NCI-H1694 (cell line): ENCODE results near the gene PERP.
"Not testable (repeated sequence)": the region's sequence is repeated elsewhere in the genome, so short reads cannot be mapped to it uniquely, and the experiment has no call there.

Experiments
- DNase-seq: peaks from one replicate; lab custom pipeline; 2025; lab: John Stamatoyannopoulos, UW

PERP gene

DNA sequence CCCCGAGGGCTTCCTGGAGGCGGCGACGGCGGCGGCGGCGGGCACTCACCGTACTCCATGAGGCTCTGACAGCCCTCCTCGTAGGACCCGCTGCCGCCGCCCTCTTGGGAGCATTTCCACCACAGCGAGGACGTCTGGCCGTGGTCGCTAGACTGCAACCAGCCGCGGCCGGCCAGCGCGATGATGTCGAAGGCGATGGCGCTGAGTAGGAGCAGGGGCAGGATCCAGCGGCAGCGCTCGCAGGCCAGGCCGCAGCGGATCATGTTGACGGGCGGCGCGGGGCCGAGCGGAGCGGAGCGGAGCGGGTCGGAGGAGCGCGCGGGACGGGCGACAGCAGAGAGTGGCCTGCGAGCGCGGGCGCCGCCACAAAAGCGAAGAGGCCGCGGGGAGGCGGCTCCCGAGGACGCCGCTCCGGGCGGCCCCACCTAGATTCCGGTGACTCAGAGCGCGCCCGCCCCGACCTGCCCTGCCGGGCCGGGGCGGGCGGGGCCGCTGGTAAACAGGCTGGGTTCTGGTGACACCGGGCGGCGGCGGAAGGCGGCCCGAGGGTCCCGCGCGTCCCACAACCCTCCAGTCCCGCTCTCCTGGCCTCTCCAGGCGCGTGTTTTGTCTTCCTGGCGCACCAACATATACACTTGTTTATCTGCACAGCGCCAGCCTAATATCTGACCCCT is at the start of gene PERP:
Gene PERP (minus strand): TSS at position 342 of the 674 bp plus-strand sequence. CDS start 79 bp downstream, at position 263.
- no peak for DNase-seq

DNA sequence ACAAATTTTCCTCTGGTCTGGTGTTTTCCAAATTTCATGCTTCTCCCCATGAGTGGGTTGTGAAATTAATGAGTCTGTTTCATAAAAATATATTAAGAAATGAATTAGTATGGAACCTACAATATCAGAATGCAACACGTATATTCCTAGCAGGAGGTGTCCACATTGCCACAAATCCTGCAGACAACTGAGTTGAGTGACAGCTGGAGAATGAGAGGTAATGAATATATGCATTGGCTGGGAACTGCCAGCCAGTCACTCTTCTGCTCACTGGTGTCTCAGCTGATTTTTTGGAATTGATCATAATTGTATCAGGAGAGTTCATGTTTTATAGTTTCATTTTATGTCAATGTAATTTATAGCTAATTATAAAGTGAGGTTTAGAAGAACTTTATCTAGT is 48.2 kb upstream of the PERP start:
- DNase-seq, result no peak

DNA sequence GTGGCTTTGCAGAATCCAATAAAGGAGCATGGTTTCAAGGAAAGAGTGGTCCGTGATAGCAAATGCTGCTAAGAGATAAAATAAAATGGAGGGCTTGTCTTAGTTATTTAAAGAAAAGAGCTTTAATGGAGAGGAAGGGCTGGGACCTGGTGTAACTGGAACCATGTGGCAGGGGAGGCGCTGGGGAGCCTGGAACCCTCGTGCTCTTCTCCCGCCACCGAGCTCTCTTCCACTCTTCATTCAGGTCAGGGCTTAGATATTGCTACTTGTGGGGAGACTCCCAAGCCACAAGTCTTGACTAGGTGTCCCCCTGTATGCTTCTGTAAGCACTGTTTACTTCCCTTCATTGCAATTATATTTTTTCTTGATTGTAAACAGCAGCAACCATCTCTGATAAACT is 39.3 kb upstream of the PERP start:
- no peak for DNase-seq

DNA sequence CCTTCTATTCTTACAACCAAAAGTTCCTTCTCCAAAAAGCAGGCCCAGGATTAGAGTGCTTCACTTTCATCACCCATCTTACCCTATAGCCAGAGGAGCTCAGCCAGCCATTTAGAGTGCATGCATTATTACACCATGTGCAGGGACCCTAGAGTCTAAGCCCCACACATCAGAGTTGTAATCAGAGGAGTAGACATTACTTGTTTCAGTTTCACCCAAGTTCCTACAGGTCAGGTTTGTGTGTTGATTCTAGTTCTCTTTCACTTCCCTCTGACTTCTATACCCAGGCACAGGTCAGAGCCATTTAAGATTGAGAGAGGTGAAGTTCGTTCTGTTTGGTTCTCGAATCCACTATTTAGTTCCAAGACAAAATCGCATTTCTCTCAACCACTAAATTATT is 38.2 kb upstream of the PERP start:
- DNase-seq, result no peak

DNA sequence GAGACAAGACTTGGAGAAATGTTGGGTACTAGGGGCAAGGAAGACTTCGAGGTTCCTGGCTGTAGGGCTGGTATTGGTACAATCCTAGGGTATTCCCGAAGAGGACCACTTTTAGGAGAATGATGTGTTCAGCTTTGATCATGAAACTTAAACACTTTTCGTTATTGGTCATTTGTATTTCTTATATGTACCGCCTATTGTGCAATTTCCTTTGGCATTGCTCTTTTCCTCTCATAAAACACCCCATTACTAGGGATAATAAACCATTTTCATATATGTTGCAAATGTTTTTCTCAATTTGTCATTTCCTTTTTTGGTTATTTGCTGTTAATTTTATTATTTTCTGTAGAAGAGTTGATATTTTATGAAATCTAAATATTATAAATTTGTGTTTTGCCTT is 35.6 kb upstream of the PERP start:
- DNase-seq, result no peak

DNA sequence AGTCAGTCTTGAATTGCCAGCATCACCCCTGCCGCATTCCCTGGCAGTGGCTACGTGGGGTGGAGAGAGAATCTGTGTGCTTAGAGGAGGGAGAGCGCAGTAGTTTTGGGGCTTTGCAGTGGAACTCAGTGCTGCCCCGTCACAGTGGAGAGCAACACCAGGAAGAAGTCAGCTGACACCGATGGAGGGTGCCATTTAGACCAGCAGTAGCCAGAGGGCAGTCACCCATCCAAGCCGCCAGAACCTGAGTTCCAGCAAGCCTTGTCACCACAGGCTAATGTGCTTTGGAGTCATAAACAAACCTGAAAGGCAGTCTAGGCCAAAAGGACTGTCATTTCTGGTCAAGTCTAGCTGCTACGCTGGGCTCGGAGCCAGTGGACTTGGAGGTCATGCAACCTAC is 22.0 kb upstream of the PERP start:
- DNase-seq, result no peak

DNA sequence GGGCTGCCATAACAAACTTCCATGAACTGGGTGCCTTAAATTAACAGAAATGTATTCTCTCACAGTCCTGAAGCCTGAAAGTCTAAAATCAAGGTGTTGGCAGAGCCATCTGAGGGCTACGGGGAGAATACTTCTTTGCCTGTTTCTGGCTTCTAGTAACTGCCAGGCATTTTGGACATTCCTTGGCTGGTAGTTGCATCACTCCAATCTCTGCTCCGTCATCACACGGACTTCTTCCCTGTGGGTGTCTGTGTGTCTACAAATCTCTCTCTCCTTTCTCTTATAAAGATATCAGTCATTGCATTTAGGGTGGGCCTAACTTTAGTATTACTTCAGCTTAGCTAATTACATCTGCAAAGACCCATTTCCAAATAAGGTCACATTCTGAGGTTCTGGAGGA is 20.9 kb upstream of the PERP start:
- DNase-seq, result no peak

DNA sequence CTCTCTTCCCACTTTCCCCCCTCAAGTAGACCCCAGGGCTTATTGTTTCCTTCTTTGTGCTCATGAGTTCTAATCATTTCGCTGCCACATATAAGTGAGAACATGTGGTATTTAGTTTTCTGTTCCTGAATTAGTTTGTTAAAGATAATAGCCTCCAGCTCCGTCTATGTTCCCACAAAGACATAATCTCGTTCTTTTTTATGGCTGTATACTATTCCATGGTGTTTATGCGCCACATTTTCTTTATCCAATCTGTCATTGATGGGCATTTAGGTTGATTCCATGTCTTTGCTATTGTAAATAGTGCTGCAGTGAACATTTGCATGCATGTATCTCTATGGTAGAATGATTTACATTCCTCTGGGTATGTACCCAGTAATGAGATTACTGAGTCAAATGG is 16.9 kb upstream of the PERP start:
- no peak for DNase-seq

DNA sequence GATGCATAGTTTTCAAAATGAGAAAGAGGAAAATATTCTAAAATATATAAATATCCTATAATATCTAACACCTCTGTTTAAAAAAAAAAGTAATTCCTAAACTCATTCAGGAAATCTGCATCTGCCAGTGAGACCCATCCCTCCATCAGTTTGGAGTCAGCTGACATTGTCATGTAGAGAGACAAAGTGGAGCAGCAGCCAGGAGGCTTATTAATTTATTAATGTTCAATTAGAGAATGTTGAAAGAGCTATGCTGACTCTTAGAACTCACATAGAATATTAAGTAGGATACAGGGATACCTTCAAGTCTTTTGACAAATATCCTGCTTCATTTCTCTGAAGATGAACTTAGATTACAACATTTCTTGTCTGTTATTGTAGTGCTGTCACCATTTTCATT is 12.8 kb upstream of the PERP start:
- DNase-seq, result no peak

DNA sequence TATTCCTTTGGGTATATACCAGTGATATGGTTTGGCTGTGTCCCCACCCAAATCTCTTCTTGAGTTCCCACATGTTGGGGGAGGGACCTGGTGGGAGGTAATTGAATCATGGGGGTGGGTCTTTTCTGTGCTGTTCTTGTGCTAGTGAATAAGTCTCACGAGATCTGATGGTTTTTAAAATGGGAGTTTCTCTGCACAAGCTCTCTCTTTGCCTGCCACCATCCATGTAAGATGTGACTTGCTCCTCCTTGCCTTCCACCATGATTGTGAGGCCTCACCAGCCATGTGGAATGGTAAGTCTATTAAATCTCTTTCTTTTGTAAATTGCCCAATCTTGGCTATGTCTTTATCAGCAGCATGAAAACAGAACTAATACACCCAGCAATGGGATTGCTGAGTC is 12.0 kb upstream of the PERP start:
- DNase-seq, result not testable (repeated sequence)

DNA sequence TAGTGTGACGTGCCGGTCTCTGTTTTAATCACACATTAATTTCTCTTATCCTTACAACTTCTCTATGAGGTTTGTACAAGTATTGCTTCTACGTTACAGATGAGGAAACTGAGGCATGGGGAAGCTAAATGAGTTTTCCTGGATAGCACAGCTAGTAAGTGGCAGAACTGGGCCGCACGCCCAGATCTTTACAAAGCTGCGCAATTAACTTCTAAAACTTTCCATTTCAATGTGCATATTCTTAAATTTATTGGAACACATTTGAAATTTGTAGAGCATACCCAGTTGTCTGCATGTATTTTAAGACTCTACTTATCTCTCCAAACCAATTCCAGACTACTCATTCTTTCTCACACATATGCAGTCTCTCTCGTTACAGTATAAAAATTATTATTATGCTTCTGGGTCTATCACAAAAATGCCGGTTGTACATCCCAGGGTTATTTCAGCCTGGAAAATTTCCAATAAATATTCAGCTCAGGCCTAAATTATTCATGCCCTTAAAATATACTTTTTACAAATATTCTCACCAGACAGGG is 10.2 kb upstream of the PERP start:
- no peak for DNase-seq

DNA sequence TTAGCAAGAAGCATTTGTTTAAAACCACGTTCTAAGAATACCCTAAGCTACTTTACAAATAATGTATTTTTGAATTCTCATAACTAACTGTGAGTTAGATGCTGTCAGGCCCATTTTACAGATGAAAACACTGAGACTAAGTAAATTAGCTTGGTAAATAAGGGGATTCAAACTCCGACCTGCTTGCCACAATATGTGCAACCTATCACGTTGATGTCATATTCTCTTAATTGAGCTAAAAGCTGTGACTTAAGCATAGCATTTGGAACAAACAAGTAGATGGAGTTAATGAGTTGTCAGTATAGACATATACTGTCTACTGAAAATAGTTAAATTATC is 9.4 kb upstream of the PERP start:
- DNase-seq, result no peak

DNA sequence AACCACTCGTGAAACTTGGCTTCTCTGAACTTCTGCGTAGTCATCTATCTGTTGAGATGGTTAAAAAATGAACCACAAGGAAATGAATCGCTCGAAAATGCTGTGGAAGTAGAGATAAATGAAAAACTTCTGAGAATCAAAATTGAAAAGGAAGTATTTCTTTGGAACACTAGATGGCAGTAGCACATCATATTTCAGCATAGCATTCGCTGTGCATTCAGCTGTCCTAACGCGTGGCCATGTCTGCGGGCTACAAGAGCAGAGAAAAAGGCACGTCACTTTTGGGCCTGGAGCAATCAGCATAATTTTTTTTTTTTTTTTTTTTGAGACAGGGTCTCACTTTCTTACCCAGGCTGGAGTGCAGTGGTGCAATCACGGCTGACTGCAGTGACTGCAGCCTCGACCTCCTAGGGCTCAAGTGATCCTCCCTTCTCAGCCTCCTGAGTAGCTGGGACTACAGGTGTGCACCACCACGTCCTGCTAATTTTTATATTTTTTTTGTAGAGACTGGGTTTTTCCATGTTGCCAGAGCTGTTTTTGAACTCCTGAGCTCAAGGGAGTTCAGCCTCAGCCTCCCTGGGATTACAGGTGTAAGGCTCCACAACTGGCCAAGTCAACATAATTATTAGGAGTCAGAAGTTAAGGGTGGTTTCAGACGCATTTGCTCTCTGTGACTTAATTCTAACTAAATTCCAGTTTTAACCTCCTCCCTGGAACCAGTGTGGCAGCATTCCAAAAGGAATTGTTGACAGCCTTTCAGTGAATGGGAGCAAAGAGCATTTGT is 8.8 kb upstream of the PERP start:
- DNase-seq, result peak; percentile 65

DNA sequence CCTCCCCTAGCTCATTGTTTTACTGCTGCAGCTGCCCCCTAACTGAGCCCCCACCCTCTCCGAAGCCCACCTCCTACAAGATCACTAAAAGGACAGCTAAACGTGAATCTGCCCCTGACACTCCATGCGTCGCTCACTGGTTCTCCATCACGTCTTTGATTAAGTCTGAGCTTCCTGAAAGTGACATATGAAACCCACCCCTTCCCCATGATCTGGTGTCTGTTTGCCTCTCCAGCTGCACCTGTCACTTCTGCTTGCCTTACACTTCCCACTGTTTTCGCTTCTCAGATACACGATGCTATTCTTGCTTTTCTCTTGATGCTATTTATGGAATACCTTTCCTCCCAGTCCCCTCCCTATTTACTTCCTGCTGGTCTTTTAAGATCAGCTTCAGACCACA is 8.0 kb upstream of the PERP start:
- DNase-seq, result no peak

DNA sequence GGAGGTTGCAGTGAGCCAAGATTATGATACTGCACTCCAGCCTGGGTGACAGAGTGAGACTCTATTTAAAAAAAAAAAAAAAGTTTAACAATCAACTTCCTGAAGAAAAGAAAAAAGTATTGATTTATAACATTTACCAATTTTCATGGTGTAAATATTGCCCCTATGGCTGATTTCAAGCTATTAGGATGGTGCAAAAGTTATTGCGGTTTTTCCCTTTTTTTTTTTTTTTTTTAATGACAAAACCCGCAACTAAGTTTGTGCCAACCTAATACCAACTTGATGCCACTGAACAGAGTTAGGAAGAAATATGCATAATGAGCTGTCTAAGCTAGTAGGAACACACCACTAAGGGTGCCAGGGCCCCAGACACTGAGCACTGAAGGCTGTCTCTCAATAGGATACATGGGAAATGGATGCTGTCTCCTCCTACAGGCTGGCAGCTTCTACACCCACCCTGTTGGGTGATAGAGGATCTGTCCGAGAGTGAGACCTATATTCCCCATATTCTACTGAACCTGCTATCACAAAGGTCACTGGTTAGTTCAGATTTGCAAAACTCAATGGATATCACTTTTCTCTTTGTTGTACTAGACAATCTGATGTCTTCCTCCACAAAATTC is 6.5 kb upstream of the PERP start:
- DNase-seq, result no peak

DNA sequence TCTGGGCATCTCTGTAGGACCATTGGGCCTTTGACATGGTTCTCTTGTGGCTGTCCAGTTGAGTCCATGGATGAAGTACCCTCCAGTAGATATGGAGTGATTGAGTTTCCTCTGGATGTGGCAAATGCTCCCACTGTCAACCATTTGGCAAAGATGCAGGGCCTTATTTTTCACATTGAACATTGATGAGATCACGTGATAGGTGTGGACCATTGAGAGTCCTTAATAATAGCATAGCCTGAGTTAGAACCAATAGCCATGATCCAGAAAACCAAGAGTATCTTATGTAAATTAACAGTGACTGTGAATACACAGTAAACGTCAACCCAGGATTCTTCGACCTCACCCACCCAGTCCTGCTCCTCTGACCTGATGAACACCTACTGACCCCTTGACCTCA is 3.0 kb upstream of the PERP start:
- DNase-seq, result no peak

DNA sequence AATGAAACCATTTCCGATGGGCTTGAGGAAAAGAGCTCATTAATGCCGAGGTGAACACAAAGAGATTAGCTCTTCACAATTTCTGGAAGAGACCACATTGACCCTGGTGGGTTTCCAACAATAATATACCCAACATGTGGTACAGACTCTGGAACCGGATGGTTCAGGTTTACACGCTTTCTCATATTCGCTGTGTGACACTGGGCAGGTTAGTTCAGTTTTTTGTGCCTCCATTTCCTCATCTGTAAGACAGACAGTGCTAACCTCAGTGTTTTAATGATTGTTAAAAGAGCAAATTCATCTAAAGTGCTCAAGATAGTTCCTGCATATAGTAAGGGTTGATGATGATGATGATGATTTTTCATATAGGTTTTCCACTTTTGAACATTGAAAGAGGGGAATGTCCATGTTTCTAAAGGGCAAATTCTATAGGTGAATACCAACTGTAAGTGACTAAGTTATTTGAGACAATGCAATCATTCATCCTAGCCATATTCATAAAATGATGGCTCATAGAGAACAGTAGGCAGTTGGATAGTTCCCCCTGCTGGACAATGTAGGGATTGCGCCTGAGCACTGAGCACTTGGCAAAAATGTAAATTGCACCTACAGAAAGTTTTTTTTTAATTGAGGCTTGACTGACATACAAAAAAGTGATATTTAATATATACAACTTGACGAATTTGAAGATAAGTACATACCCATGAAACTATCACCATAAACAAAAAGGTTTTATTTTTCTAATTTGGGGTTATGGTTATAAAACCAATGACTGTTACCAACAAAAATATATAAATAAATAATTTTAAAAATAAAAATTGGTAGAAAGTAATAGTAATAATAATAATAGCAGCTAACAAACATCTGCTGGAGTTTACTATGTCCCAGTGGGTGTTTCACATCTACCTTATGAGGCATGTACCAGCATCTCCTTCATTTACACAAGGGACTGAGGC is 2.1 kb upstream of the PERP start:
- peak; percentile 62 for DNase-seq

DNA sequence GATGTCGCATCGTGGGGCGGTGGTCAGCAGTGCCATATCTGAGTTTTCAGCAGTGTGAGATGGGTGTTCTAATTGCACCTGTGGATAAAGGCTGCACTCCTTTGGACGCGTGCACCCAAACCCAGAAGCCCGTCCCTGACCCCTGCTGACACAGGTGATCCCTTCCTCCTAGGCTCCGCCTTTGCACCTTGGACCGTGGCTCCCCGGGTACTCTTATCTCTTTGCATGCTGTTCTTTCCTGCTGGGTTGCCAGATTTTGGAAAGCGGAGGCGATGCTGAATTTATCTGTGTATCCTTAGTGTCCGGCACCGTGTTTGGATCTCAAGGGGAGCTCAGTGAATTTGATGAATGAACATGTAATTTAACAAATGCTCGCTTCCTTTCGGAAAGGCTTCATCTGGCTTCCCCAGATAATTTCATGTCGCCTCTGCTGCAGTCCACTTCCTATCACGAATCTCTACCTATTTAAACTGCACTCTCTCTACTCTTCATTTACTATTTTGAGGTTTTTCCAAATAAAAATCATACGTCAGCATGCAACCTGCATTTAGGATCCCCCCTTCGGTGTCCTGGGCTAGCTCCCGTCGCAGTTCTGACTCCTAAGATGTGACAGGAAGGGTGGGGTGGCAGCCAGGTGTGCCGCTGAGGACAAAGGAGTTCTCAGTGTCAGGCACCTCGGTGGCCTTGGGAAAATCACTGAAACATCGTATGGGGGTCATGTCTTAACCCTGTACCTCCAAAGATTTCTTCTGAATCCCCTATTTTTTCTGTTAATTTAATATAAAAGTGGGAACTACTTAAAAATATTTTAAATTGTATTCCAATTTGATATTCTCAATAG is 753 bp upstream of the PERP start:
- no peak for DNase-seq

DNA sequence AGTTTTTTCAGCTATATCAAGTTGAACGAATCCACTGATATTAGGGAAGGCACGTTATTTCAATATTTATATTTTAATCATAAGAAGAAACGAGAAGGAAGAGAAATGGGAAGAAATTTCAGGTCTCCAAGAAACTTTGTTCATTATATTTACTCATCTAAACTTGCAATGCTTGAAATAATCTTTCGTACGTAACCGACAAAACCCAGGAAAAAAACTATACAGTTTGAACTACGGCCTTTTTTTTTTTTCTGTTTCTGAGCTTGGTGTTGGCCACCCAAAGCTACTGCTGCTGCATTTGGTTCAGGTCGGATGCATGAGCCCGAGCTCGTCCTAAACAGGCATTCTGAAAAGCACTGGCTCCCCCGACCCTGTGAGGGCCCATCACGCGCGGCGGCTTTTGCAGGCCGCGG is 548 bp downstream of the PERP start:
- no peak for DNase-seq

DNA sequence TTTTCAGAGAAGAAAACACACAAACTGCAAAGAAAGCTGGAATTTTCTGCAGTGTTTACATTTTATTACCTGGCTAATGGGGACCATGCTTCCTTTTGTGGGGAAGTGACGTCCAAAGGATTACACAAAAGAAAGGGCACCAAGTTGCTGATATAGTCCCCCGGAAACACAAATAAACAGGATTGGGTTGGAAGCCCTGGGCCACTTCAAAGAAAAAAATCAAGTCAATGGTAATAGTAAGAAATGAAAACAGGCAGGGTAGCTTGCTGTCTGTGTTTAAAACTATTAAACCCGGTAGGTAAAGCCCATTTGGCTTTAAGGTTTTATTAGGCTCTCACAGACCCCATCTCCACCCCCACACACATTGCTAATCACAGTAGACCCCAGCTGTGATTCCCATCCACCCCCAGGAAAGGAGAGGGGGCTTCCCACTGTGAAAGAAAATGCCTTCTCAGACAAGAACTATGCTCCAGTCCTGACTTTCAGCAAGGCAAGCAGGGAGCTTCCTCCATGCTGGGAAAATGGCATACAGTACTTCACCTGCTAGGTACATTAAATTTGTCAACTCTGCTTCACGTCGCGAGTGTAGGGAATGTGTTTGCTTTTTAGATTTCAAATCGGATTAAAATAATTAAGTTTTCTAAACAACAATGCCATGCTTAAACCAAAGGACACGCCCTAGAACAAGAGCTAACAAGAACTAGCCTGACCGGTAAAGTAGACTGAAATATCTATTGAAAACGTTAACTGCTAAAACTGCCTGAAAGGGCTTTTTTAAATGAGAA is 1.1 kb downstream of the PERP start:
- DNase-seq, result peak; percentile 8
